Esophagus squamous epithelium (tissue), 4 donors: Measurements from ENCODE around the gene SLC25A36.

Experiments
- CTCF ChIP-seq, 6 experiments: fragments of 450-650 bp in 4 of 6; fragments of 200-600 bp in 2 of 6; sonication (generic) in 2 of 6; IDR thresholded peaks; one replicate each; pipeline ENCODE4 v1.5.1; 2016 to 2019; ENCODE audit warnings: antibody characterized with exemption in 6 of 6, mild to moderate bottlenecking in 4 of 6, moderate library complexity in 4 of 6
- POLR2A ChIP-seq, 4 donors: fragments of 450-650 bp; IDR thresholded peaks; one replicate each; pipeline ENCODE4 v1.6.1; 2017; ENCODE audit warnings: antibody characterized with exemption in 4 of 4, mild to moderate bottlenecking in 4 of 4, moderate library complexity in 3 of 4

- TF ChIP-seq CTCF (IDR thresholded peaks at IDR 0.05): no peak
- TF ChIP-seq POLR2A (IDR thresholded peaks at IDR 0.05): no peak
These were observed 70.3 kb downstream of the SLC25A36 start for GRCh38 chr3:141011997-141012262.
